HG02870 (cell line): ENCODE data around the gene COQ7.
A peak's percentile ranks its signal among the peaks of the same experiment; 100 is the strongest.

Experiments used
- ATAC-seq: cut with Tn5 transposase; IDR thresholded peaks from one replicate; pipeline ENCODE4 v1.9.1; 2021; ENCODE audit warnings: mild to moderate bottlenecking, moderate library complexity; ENCODE audit not compliant: unreplicated experiment

COQ7 gene

DNA sequence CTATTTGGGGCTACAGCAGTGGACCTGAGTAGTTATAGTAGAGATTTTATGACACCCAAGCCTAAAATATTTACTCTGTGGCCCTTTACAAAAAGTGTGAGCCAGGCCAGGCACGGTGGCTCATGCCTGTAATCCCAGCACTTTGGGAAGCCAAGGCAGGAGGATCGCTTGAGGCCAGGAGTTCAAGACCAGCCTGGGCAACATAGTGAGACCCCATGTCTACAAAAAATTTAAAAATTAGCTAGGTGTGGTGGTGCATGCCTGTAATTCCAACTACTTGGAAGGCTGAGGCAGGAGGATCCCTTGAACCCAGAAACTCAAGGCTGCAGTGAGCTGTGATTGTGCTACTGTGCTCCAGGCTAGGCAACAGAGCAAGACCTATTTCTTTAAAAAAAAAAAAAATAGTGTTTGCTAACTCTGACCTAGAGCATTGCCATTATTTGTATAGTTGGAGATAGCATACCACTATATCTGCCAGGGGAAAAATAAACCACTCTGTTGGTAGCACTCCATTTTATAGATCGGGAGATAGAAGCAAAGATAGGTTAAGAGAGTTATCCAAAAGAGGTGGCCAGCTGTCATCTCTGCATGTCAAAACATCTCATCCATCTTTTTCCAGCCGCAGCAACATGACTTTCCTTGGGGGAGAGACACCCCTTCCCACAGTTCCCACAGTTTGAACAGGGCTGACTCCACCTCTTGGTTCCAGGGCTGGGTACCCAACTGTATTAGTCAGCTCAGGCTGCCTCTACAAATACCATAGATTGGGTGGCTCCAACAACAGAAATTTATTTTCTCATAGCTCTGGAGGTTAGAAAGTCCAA is 43.3 kb downstream of the COQ7 start:
- no peak for ATAC-seq

- no peak for ATAC-seq
These were observed 44.6 kb downstream of the COQ7 start for GRCh38 chr16:19112099-19112407.

GRCh38 chr16:19113577-19114358 is 46.4 kb downstream of the COQ7 start, which contains the start of gene ITPRIPL2:
Gene ITPRIPL2 (plus strand): TSS chr16:19113964. CDS start chr16:19114462, 498 bp downstream.
- ATAC-seq, result no peak

- ATAC-seq, result no peak
These were observed 47.1 kb downstream of the COQ7 start for GRCh38 chr16:19114359-19115147.

DNA sequence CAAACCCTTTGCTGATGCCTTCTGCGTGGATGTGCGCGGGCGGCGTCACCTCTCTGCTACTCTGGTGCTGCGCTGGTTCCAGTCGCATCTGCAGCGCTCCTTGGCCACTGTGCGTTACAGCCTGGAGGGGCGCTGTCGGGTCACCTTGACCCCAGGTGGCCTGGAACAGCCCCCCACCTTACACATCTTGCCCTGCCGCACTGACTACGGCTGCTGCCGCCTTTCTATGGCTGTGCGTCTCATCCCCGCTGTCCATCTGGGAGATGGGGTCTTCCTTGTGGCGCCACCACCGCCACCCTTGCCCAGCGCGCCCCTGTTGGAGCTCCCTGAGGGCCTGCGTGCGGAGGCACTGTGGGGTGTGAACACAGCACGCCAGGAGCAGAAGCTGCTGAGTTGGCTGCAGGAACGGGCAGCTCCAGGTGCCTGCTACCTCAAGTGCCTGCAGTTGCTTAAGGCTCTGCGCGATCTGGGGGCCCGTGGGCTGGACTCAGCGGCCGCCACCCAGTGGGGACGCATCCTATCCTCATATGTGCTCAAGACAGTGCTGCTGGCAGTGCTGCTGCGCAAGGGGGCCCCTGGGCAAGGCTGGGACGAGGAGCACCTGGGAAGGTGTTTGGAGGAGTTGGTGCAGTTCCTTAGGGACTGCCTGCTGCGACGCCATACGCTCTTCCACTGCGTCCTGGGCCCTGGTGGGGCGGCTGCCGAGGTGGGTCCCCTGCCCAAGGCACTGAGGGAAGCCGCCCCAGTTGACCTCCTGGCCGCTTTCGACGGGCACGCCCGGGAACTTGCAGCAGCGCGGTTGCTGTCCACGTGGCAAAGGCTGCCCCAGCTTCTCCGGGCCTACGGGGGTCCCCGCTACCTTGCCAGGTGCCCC is 48.0 kb downstream of the COQ7 start:
- no peak for ATAC-seq

GRCh38 chr16:19116711-19117449 is 49.5 kb downstream of the COQ7 start:
- ATAC-seq, result no peak

- ATAC-seq, result no peak
These were observed 51.6 kb downstream of the COQ7 start for GRCh38 chr16:19118938-19119431.

DNA sequence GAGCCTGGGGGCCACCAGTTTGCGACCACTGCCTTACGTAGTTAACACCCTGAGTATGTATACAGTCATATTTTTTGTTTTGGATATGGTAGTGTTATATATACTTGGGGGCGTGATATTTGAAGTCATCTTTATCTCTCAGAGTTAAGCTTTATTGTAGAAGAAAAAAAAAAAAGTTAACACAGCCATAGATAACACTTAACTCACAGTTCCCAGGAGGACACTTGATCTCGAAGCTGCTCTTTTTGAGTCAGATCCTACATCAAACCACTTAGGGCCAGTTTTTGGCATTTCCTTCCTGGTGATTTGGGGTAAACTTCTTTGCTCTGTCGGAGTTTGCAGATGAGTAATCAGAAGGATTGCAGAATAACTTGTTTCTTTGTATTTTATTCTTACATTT is 52.1 kb downstream of the COQ7 start:
- no peak for ATAC-seq

DNA sequence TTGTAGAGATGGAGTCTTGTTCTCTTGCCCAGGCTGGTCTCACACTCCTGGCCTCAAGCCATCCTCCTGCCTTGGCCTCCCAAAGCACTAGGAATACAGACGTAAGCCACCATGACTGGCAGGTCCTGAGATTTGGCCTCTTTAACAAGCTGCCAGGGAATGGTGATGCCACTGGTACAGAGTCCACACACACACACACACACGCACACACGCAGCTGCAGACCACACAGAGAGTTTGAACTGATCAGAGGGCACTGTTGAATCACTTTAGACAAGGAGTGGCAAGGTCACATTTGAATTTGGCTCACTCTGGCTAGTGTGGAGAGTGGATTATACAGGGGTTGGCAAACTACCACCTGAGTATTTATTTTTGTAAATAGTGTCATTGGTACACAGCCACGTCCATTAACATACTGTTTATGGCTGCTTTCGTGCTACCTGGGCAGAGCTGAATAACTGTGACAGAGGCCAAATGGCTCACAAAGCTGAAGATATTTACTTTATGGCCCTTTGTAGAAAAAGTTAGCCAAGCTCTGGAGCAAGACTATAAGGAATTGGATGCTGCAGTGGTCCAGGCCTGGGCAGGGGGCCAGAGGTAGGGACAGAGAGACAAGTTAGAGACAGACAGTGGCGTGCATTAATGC is 56.2 kb downstream of the COQ7 start:
- ATAC-seq, result no peak

GRCh38 chr16:19126300-19126699 is 58.9 kb downstream of the COQ7 start:
- no peak for ATAC-seq

DNA sequence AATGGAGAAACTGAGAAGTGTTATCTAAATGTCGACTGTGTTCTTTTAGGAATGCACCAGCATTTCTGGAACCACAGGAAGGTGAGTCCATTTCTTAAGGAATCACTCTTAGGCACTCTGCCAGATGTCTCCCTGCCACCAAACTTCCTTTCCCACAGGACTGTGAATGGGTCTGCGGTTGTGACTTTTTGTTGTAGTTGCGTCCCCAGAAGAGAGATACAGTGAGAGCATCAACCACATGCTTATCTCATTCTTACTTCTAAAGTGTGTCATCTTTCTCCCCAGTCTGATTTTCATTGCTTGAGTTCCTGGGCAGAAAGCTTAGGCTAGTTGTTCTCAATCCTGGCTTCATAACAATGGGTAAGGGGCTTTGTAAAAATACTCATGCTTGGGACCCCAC is 59.8 kb downstream of the COQ7 start:
- ATAC-seq, result peak; percentile 32

DNA sequence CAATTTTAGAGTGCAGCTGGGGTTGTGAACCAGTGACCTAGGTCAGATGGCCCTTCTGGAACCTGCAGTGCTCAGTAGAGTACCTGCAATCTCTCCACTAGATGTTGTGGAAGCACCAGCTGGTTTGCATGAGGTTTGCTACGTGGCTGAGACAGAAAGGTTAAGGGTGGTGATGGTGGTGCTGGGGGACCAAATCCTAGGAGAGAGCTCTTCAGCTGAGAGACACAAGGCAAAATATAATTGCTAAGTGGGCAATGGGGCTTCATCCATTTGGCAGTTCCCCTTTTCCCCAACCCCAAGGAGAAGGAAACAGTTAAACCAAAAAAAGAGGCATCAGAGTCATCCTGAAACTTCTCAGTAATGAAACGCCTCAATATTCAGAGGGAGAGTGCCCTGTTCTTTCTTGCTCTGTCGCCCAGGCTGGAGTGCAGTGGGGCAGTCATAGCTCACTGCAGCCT is 60.3 kb downstream of the COQ7 start:
- peak; percentile 52 for ATAC-seq

- ATAC-seq, result no peak
These were observed 61.2 kb downstream of the COQ7 start for GRCh38 chr16:19128454-19129200.
